GM21737 (cell line): ENCODE results near the gene SFT2D1.
A peak's percentile ranks its signal among the peaks of the same experiment; 100 is the strongest.
"Not testable (repeated sequence)": the region's sequence is repeated elsewhere in the genome, so short reads cannot be mapped to it uniquely, and the experiment has no call there.

Experiments
- ATAC-seq: cut with Tn5 transposase; IDR thresholded peaks from one replicate; pipeline ENCODE4 v1.9.1; 2021; ENCODE audit warnings: mild to moderate bottlenecking, moderate library complexity; ENCODE audit not compliant: unreplicated experiment

Gene SFT2D1

DNA sequence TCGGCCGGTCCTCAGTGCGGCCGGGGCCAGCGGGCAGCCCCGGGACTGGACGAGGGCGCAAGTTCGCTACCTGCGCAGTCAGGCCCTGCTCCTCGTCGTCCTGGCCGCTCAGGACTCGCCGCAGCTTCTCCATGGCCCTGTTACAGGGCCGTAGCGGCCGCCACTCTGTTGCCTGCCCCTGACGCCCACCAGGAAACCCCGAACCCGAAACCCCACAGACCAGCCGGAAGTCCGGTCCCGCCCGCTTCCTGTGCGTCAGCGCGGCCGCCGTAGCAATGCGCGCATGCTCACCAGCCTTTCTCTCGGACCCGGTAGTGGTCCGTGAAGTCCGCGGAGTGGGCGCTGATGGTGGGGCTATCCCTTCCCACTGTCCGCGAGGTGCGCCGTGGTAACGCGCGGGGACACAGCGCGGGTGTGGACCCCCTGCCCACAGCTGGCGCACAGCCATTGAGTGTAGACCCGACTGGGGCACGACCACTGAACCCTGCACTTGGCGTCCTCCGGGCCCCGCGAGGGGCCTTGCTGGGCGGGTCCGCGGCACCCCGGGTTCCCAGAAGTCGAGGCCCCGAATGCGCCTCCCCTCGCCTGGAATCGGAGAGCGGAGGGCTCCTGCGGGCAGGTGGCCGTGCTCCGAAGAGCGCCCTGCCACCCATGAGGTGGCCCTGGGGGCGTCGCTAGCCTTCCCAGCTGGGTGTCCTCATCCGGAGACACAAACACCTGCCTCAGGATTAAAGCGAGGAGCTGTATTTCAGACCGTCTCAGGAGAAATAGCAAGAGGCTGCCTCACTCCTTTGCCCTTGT is at the start of gene SFT2D1:
TSS of gene SFT2D1 (minus strand) at position 197 of the 801 bp plus-strand sequence. CDS start at position 133, 64 bp downstream.
- peak; percentile 93 for ATAC-seq

DNA sequence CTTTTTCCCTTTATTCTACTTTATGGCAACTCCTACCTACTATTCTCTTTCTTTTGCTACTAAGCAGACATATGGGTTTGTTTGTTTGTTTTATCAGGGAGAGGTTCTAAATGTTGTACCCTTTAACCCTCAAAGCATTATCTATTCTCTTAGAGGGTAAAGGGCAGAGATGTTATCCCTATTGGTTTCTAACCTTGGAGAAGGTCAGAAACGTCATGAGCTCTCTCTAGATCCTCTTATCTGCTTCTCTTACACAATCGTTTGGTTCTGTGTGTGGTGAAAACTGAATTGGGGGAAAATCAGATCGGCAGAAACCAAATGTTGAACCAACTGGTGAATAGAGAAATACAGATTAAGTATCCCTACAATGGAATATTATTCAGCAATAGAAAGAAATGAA is 46.8 kb upstream of the SFT2D1 start:
- no peak for ATAC-seq

DNA sequence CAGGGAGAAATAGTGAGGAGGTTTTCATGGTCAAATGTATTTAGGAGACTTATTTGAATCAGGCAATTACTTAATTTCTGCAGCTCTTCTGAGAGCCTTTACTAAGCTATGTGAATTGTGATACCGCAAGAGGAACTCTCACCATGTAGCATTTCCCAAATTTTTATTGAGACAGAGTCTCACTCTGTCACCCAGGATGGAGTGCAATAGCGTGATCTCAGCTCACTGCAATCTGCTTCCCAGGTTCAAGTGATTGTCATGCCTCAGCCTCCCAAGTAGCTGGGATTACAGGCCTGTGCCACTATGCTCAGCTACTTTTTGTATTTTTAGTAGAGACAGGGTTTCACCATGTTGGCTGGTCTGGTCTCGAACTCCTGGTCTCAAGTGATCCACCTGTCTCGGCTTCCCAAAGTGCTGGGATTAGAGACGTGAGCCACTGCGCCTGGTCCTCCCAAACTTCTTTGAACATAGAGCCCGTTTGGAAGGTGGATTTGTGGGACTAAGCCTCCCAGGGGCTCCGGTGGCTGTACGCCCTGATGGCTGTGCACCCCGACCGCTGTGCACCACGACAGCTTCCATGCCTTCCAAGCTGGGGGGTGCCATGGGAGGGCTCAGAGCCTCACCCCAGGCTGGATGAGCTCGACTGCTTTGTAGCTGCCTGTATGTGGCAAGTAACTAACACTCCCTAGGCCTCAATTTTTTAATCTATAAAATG is 46.1 kb upstream of the SFT2D1 start:
- ATAC-seq = no peak

DNA sequence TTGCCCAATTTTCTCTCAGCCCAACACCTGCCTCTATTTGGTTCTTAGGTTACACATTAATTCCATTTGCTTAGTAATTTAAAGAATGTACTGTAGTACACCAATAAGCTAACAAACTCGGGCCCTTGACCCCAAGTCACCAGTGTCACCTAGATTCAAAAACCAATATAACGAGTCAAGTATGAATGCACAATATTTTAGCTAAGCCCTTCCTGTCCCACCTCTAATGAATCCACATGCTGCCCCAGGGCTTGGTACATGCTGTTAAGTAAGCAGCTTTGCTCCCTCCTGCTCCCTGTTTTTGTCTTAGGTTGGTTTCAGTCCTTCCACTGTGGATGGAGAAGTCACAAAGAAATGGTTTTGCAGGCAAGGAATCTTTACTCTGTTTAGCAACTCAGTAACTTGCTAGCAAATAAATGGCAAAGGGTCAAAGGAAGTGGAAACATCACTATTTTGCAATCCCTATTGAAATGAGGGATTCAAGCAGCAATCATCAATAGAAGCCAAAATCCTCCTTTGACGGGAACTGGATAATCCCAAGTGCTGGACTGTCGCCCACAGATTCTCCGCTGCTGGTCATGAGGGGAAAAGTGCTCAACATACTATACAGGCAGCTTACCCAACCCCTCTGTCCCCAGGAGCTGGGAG is 45.4 kb upstream of the SFT2D1 start:
- ATAC-seq = no peak

DNA sequence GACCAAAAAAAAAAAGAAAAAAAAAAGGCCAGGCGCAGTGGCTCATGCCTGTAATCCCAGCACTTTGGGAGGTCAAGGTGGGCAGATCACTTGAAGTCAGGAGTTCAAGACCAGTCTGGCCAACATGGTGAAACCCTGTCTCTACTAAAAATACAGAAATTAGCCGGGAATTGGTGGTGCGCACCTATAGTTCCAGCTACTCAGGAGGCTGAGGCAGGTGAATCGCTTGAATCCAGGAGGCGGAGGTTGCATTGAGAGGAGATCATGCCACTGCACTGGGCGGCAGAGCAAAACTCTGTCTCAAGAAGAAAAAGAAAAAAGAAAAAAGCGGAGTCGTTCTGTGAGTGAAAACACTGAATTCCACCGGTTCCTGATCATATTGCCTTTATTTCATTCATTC is 44.8 kb upstream of the SFT2D1 start:
- not testable (repeated sequence) for ATAC-seq

DNA sequence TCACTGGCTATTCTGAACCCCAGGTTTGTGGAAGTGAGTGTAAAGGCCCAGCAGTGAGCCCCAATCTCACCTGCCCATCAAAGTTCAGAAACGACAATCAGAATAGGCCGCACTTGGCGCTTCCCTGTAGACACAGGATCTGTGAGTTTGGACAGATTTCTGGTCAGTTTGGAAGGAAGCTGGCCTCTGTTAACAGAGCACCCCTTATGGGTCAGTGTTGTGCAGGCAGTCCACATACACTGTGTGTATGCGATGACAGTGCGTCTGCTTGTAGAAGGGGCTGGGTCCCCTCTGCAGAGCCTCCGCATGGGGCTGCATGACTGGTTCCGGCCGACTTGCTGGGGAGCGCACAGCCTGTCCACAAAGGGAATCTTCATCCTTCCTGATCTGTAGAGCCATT is 43.8 kb upstream of the SFT2D1 start:
- ATAC-seq = no peak

DNA sequence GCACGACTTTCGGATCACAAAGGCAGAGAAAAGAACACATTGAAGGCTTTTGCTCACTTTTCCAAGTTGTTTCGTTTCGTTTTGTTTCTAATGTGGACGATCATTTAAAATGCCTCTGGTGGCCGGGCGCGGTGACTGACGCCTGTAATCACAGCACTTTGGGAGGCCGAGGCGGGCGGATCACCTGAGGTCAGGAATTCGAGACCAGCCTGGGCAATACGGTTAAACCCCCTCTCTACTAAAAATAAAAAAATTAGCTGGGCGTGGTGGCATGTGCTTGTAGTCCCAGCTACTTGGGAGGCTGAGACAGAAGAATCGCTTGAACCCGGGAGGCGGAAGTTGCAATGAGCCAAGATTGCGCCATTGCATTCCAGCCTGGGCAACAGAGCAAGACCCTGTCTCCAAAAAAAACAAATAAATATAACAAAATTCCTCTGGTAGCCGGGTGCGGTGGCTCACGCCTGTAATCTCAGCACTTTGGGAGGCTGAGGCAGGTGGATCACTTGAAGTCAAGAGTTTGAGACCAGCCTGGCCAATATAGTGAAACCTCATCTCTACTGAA is 41.5 kb upstream of the SFT2D1 start:
- ATAC-seq = not testable (repeated sequence)

DNA sequence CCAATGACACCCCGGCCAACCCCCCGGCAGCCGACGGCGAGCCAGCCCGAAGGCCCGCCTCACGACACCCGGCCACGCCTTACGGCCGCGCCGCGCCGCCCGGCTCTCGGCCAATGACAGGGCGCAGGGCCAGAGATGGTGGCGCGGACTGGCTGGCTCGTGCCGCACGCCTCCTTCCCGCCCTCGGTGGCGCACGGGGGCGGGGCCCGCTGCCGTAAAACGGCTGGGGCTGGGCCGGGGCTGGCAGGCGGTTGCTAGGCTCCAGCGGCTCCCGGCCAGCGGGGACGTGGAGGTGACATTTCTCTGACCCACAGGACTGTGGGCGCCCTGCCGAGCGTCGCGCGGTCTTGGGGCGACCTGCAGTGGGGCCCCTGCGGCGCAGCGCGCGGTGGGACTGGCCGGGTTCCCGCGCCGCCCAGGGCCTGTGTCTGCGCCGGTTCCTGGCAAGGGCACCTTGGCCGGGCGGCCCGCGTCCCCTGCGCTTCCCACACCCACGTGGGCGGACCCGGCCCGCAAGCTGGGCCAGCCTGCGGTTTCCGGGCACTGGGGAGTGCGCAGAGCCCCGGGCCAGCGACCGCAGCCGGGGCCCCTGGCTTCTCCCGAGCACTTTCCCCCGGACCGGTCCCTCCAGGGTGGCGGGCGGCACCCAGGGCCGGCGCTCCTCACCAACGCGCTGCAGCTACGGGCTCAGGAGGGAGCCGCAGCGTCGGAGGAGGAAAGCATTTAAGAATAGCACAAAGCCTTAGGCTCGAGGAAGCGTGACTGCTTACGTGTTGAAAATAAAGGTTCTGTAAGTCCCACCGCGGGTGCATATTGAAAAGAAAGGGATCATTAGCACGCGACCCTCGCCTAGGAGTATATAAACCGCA is 40.8 kb upstream of the SFT2D1 start, which contains the start of gene MPC1:
TSS of gene MPC1 (minus strand) at position 8 of the 869 bp plus-strand sequence. CDS start 64 bp downstream, outside the sequence.
- peak; percentile 77 for ATAC-seq

DNA sequence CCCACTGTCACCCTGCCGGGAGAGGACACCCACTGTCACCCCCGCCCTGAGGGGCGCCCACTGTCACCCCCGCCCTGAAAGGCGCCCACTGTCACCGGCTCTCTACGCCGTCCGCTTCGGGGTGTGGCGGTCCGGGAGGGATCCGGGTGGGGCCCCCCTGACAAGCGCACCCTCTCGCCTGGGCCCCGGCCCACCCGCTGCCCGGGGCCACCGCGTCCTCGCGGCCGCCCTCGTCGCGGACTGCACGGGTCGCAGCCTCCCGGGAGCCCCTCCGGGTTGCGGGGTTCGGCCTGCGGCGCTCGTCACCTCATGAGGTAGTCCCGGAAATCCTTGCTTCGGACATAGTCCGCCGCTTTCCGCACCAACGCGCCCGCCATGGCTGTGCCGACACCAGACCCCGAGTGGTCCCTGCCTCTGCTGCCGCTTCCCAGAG is 40.2 kb upstream of the SFT2D1 start:
- ATAC-seq = peak; percentile 2

DNA sequence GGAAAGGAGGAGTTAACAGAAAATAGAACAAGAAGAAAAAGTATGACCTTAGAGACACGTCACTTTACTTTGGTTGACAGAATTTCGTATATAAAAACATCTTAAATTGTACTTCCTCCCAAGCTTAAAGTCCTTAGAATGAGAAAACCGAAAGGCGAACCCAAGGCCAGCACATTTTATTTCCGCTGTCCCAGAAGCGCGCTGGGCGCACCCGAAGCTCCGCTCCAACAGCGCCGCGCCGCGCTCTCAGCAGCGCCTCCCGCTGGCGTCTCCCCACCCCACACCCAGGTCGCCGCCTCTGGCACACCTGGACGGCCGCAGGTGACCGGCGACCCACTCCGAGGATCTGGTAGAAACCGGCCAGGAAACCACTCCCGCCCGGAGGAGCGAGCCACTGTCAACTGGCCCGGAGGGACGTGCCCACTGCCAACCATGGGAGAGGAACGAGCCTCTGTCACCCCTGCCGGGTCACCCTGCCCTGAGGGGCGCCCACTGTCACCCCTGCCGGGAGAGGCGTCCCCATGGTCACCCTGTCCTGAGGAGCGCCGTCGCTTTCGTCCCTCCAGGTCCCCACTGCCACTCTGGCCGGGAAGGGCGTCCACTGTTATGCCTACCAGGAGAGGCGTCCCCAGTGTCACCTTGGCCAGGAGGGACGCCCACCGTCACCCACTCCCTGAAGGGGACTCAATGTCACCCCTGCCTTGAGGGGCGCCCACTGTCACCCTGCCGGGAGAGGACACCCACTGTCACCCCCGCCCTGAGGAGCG is 39.6 kb upstream of the SFT2D1 start:
- peak; percentile 61 for ATAC-seq

DNA sequence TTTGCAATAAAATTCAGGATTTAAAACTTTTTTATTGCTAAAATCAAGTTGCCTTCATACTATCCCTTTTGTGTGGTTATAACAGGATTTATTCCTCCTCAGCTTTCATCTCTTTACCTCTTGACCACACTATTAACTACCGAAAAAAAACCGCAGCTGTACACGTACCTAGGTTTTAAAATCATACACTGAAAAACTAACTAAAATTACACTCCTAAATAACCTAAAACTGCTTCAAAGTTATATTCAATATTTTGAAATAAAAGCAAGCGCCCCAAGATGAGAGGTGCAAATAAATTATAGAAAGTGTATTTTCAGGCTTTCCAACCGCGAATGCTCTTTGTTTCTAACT is 39.0 kb upstream of the SFT2D1 start:
- ATAC-seq = no peak

DNA sequence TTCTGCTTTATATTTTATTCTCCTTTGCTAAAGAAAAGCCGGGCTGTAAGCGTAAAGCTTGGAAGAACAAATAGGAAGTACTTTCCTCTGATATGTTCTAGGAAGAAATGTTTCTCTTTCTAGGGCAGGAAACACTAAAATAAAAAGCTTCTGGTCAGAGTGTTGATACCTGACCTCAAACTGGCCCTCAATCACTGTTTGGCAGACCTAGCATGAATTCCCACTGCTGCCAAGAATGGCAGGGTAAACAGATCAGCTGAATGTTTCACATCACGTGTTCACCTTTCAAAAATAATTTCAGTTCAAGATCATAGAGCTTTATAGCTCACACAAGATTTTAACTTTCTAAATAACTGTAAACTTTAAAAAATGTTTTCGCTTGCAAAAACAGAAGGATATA is 37.5 kb upstream of the SFT2D1 start:
- no peak for ATAC-seq

DNA sequence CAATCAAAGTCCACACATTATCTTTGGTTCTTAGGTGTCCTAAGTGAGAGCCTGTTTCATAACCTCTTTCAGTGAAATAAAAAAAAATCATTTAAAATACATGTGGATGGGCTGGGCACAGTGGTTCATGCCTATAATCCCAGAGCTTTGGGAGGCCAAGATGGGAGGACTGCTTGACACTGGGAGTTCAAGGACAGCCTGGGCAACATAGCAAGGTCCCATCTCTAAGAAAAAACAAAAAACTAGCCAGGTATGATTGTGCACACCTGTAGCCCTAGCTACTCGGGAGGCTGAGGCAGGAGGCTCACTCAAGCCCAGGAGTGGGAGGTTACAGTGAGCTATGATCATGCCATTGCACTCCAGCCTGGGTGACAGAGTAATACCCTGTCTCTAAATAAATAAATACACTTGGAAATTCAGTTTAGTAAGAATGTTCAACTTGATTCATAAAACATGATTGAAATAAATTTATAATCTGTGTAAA is 36.8 kb upstream of the SFT2D1 start:
- no peak for ATAC-seq

DNA sequence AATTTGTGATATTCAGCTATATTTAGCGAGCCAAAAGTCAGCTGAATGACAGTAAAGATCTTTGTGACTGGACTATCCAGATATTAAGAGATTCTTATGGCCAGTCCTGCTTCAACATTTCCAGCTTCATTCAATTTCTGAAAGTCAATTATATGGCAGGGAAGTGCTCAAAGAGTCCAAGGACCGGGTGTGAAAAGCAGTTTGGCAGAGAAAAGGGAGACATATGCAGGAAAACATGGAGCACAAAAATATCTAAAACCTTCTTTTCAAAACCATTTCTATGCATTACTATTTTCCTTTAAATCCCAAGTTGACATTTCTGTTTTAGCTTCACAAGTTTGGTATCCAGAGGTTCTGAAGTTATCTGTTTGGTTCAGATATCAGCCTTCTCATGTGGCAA is 35.4 kb upstream of the SFT2D1 start:
- no peak for ATAC-seq

DNA sequence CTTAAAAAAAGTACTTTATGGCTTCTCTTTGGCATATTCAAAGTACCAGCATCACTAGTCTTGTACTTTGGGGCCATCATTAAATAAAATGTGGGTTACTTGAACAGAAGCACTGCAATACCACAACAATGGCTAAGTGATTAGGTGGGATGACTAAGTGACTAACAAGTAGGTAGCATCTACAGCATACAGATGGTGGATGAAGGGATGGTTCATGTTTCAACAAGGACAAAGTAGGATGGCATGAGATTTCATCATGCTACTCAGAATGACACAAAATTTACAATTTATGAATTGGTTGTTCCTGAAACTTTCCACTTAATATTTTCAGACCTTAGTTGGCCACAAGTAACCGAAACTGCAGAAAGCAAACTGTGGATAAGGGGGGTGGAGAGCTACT is 32.7 kb upstream of the SFT2D1 start:
- ATAC-seq = no peak

DNA sequence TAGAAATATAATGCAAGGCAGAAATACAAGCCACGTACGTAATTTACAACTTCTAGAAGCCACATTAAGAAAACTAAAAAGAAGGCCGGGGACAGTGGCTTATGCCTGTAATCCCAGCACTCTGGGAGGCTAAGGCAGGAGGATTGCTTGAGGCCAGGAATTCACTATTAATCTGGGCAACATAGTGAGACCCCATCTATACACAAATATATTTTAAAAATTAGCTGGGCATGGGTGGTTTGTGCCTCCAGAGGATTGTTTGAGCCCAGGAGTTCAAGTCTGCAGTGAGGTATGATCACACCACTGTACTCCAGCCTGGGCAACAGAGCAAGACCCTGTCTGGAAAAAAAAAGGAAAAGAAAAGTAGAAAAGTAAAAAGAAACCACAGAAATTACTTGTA is 28.1 kb upstream of the SFT2D1 start:
- no peak for ATAC-seq

DNA sequence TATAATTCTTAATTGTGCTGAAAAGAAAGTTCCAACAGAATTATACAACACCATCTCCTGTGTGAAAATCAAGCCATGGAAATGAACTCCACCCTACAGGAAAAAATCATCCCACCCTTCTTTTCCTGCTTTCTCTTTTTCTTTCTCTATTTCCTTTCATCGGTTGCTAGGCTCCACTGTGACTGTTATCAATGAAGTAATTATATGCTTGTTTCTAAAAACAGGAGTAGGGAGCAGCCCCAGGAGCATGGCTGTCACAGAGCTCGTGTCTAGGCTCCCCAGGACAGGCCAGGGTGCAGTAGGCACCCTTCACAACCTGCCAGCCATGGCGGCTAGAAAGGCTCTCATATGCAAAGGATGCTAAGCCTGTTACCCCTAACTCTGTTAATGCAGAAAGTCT is 27.4 kb upstream of the SFT2D1 start:
- no peak for ATAC-seq

DNA sequence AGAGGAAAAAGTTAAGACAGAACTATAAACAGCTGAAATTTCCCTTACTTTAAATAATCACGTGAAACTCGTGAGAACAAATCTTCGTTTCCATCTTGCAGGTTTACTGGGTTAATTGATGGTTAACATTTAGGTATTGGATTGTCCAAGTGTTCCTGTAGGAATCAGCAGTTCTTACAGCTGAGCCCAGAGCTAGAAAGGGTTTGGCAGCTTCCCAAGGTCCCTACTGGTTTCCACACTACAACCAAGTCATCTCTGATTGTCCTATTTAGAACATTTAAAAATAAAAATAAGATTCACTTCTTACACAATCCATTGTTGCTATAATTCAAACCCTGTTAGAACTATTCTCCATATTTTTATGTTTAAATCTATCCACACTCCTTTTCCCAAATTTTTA is 24.6 kb upstream of the SFT2D1 start:
- ATAC-seq = no peak

DNA sequence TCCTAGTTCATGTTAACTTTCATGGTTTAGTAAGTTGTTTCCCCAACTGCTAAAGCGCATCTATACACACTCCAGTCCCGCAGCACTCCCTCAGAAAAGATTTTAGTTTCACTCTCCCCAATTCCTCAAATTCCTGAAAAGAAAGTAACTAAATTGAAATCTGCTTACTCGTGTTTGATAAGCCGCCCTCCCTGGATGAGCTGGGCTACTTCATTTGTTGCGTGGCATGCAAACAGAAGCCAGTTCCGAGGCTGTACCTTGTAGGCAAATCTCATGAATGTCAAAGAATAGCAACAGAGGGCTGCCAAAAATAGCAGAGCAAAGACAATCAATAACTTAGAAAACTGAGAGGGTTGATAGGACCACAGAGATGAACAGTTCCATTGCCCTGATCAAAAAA is 23.5 kb upstream of the SFT2D1 start:
- ATAC-seq = no peak

DNA sequence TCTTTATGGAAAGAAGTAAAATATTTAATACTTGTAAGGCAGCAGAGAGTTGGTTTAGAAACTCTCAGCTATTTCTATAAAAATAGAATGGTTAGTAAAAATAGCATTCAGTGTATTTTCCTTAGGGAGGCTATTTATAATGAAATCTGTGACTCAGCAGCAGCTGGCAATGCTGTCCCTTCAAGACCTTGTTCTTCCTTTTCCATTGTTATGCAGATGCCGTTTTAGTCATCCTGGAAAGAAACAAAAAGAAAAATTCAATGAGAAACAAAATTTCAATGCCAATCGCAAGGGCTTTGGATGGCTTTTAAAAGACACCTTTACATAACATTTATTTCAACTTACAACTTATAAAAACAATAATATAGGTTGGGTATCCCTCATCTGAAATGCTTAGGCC is 22.9 kb upstream of the SFT2D1 start:
- ATAC-seq = no peak
